Liver (tissue), 9 donors: Measurements from ENCODE around the gene ARHGEF16. TPM values are rescaled to one million over a fixed set of nuclear protein-coding genes. Genes with fewer than 3 reads are reported as not detected.

Experiments
- DNase-seq: peaks from one replicate; pipeline ENCODE4 v3.0.0-alpha.2; 2017; ENCODE audit warnings: low spot score
- H3K27ac ChIP-seq, 2 donors: one replicate each; pipeline ENCODE4 v1.7.0; 2013; ENCODE audit warnings: inconsistent platforms in 2 of 2, low read length in 2 of 2, control low read depth in 1 of 2, low read depth in 1 of 2, mild to moderate bottlenecking in 1 of 2
- H3K27me3 ChIP-seq, 4 donors: one replicate each; pipeline versions ENCODE4 v1.6.1 to v1.7.0; 2013; ENCODE audit warnings: low read length in 3 of 4, inconsistent platforms in 1 of 4, mild to moderate bottlenecking in 1 of 4, moderate library complexity in 1 of 4; ENCODE audit not compliant: control insufficient read depth in 4 of 4, insufficient read depth in 4 of 4
- H3K36me3 ChIP-seq, 4 donors: one replicate each; pipeline versions ENCODE4 v1.6.1 to v1.7.0; 2013; ENCODE audit warnings: low read length in 3 of 4, mild to moderate bottlenecking in 3 of 4, low read depth in 1 of 4, moderate library complexity in 1 of 4; ENCODE audit not compliant: control insufficient read depth in 4 of 4, insufficient read depth in 3 of 4
- H3K4me1 ChIP-seq, 4 donors: one replicate each; pipeline versions ENCODE4 v1.6.1 to v1.7.0; 2013; ENCODE audit warnings: low read length in 3 of 4, mild to moderate bottlenecking in 3 of 4, moderate library complexity in 1 of 4; ENCODE audit not compliant: control insufficient read depth in 4 of 4, insufficient read depth in 4 of 4
- H3K4me3 ChIP-seq, 3 donors: one replicate each; pipeline versions ENCODE4 v1.6.1 to v1.7.0; 2013; ENCODE audit warnings: low read length in 3 of 3, control low read depth in 1 of 3, low read depth in 1 of 3, mild to moderate bottlenecking in 1 of 3
- H3K9ac ChIP-seq, 2 donors: one replicate each; pipeline ENCODE4 v1.7.0; 2013; ENCODE audit warnings: low read length in 2 of 2, mild to moderate bottlenecking in 2 of 2, moderate library complexity in 2 of 2, control low read depth in 1 of 2, low read depth in 1 of 2
- H3K9me3 ChIP-seq, 4 donors: one replicate each; pipeline versions ENCODE4 v1.6.1 to v1.7.0; 2013; ENCODE audit warnings: low read length in 3 of 4; ENCODE audit not compliant: control insufficient read depth in 4 of 4
- EGR1 ChIP-seq, 2 donors: IDR thresholded peaks; 2 replicates each; pipeline ENCODE4 v1.6.1; 2016 to 2018; ENCODE audit warnings: antibody characterized with exemption in 2 of 2, low read depth in 2 of 2
- FOXA1 ChIP-seq: IDR thresholded peaks from 2 replicates; pipeline ENCODE4 v1.6.1; 2016; ENCODE audit warnings: antibody characterized with exemption
- FOXA2 ChIP-seq: IDR thresholded peaks from 2 replicates; pipeline ENCODE4 v1.6.1; 2016; ENCODE audit warnings: antibody characterized with exemption
- HNF4A ChIP-seq, 2 donors: conservative IDR thresholded peaks; 2 replicates each; pipeline ENCODE4 v1.6.1; 2016; ENCODE audit warnings: antibody characterized with exemption in 2 of 2, mild to moderate bottlenecking in 2 of 2
- HNF4G ChIP-seq: IDR thresholded peaks from 2 replicates; pipeline ENCODE4 v1.6.1; 2016; ENCODE audit warnings: antibody characterized with exemption
- JUND ChIP-seq, 2 donors: IDR thresholded peaks; 2 replicates each; pipeline ENCODE4 v1.6.1; 2016; ENCODE audit warnings: antibody characterized with exemption in 2 of 2
- NR2F2 ChIP-seq: IDR thresholded peaks from 2 replicates; pipeline ENCODE4 v1.6.1; 2016; ENCODE audit warnings: antibody characterized with exemption
- RAD21 ChIP-seq, 2 donors: IDR thresholded peaks; 2 replicates each; pipeline ENCODE4 v1.6.1; 2016; ENCODE audit warnings: antibody characterized with exemption in 2 of 2, mild to moderate bottlenecking in 2 of 2
- RXRA ChIP-seq, 2 donors: IDR thresholded peaks; 2 replicates each; pipeline ENCODE4 v1.6.1; 2017 to 2018; ENCODE audit warnings: antibody characterized with exemption in 2 of 2, mild to moderate bottlenecking in 1 of 2
- SP1 ChIP-seq: IDR thresholded peaks from 2 replicates; pipeline ENCODE4 v1.6.1; 2018; ENCODE audit warnings: antibody characterized with exemption, mild to moderate bottlenecking
- TAF1 ChIP-seq: conservative IDR thresholded peaks from 2 replicates; pipeline ENCODE4 v1.6.1; 2016; ENCODE audit warnings: antibody characterized with exemption, mild to moderate bottlenecking
- YY1 ChIP-seq: IDR thresholded peaks from 2 replicates; pipeline ENCODE4 v1.6.1; 2016; ENCODE audit warnings: antibody characterized with exemption, mild to moderate bottlenecking
- WGBS: extraction: QIAGEN DNeasy Blood & Tissue Kit; methylation state at CpG from one replicate; pipeline ENCODE4 v1.1.7; 2013; 5-methylcytosine and 5-hydroxymethylcytosine counted together
- polyA plus RNA-seq, 2 donors: library from polyadenylated mRNA; stranded (reverse) in 1 of 2; unstranded in 1 of 2; fragments of 200-250 nt in 1 of 2; fragments of >200 nt in 1 of 2; fragmentation: Nextera tagmentation in 1 of 2; extraction: Ambion mirVana in 1 of 2; gene quantifications; one replicate each; pipeline versions ENCODE4 v1.2.1 to v1.2.3, GENCODE V29; 2013 to 2015
- total RNA-seq, 2 donors: library from RNA; depleted of rRNA; stranded (reverse); fragments of >200 nt; gene quantifications; one replicate each; pipeline ENCODE4 v1.2.3, GENCODE V29; 2014
- TF ChIP-seq, protein P1 (sequence below): fragments of 150-350 bp; IDR thresholded peaks from 2 replicates; pipeline ENCODE4 v1.5.1; 2017; ENCODE audit warnings: improper control_type of control experiment, low read depth, low read length; ENCODE audit not compliant: missing input control
- TF ChIP-seq, protein P2 (sequence below): IDR thresholded peaks from 2 replicates; pipeline ENCODE4 v1.6.1; 2016; ENCODE audit warnings: antibody characterized with exemption, mild to moderate bottlenecking
- TF ChIP-seq, protein P3 (sequence below): IDR thresholded peaks from 2 replicates; pipeline ENCODE4 v1.6.1; 2016; ENCODE audit warnings: antibody characterized with exemption
- TF ChIP-seq, protein P4 (sequence below): IDR thresholded peaks from 2 replicates; pipeline ENCODE4 v1.6.1; 2016; ENCODE audit warnings: antibody characterized with exemption
- TF ChIP-seq, protein P5 (sequence below): IDR thresholded peaks from 2 replicates; pipeline ENCODE4 v1.6.1; 2016; ENCODE audit warnings: antibody characterized with exemption
- donor health status: healthy.
- donor health status: healthy.
- donor health status: healthy.
- donor health status: healthy.
- donor health status: healthy.

ARHGEF16 gene
- total and polyA plus RNA-seq, 4 donors = 0.65 to 5.6 (median 2.8) TPM

DNA sequence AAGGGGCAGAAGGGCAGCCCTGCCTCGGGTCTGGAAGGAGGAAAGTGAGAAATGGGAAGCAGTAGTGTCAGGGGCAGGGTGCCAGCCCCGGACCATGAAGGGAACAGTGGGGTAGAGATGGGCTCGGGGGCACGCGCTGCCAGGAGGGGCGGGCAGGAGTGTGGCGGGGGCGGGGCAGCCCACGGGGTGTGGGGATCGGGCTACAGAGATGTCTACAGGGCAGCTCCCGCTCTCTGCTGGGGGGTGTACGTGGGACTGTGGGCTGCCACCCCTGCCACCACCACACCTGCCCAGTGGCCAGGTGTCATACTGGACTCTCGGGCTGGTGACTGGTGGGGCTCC is 7.4 kb downstream of the ARHGEF16 start:
- H3K4me1 ChIP-seq = peaks cover 2 to 12% (median 6%) of the 10 kb centered on the region in 4 donors
- 90% methylated on average over 13 of the region's 13 CpGs for WGBS
- TF ChIP-seq, protein P1, sequence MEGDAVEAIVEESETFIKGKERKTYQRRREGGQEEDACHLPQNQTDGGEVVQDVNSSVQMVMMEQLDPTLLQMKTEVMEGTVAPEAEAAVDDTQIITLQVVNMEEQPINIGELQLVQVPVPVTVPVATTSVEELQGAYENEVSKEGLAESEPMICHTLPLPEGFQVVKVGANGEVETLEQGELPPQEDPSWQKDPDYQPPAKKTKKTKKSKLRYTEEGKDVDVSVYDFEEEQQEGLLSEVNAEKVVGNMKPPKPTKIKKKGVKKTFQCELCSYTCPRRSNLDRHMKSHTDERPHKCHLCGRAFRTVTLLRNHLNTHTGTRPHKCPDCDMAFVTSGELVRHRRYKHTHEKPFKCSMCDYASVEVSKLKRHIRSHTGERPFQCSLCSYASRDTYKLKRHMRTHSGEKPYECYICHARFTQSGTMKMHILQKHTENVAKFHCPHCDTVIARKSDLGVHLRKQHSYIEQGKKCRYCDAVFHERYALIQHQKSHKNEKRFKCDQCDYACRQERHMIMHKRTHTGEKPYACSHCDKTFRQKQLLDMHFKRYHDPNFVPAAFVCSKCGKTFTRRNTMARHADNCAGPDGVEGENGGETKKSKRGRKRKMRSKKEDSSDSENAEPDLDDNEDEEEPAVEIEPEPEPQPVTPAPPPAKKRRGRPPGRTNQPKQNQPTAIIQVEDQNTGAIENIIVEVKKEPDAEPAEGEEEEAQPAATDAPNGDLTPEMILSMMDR = no peak
- TF ChIP-seq RXRA (IDR thresholded peaks at IDR 0.05) = no peak
- TF ChIP-seq, protein P2, sequence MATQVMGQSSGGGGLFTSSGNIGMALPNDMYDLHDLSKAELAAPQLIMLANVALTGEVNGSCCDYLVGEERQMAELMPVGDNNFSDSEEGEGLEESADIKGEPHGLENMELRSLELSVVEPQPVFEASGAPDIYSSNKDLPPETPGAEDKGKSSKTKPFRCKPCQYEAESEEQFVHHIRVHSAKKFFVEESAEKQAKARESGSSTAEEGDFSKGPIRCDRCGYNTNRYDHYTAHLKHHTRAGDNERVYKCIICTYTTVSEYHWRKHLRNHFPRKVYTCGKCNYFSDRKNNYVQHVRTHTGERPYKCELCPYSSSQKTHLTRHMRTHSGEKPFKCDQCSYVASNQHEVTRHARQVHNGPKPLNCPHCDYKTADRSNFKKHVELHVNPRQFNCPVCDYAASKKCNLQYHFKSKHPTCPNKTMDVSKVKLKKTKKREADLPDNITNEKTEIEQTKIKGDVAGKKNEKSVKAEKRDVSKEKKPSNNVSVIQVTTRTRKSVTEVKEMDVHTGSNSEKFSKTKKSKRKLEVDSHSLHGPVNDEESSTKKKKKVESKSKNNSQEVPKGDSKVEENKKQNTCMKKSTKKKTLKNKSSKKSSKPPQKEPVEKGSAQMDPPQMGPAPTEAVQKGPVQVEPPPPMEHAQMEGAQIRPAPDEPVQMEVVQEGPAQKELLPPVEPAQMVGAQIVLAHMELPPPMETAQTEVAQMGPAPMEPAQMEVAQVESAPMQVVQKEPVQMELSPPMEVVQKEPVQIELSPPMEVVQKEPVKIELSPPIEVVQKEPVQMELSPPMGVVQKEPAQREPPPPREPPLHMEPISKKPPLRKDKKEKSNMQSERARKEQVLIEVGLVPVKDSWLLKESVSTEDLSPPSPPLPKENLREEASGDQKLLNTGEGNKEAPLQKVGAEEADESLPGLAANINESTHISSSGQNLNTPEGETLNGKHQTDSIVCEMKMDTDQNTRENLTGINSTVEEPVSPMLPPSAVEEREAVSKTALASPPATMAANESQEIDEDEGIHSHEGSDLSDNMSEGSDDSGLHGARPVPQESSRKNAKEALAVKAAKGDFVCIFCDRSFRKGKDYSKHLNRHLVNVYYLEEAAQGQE = no peak
- TF ChIP-seq FOXA2 = no peak
- TF ChIP-seq YY1 = no peak
- TF ChIP-seq EGR1 (IDR thresholded peaks at IDR 0.05; ENCODE audit: low read depth in 2 of 2) = no peak
- no peak for TF ChIP-seq TAF1
- TF ChIP-seq FOXA1 = no peak
- TF ChIP-seq JUND (IDR thresholded peaks at IDR 0.05) = no peak
- TF ChIP-seq NR2F2 = no peak
- no peak for TF ChIP-seq HNF4A (conservative IDR thresholded peaks at IDR 0.05)
- no peak for TF ChIP-seq HNF4G
- TF ChIP-seq, protein P3, sequence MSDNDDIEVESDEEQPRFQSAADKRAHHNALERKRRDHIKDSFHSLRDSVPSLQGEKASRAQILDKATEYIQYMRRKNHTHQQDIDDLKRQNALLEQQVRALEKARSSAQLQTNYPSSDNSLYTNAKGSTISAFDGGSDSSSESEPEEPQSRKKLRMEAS = no peak
- TF ChIP-seq SP1 = no peak
- H3K9me3 ChIP-seq = no peaks in the 10 kb centered on the region
- DNase-seq = no peak
- no peak overlapping the region for H3K27ac ChIP-seq
- no peaks in the 10 kb centered on the region for H3K27me3 ChIP-seq
- H3K9ac ChIP-seq = no peak overlapping the region
- H3K4me3 ChIP-seq = no peak overlapping the region
- no peaks in the 10 kb centered on the region for H3K36me3 ChIP-seq

DNA sequence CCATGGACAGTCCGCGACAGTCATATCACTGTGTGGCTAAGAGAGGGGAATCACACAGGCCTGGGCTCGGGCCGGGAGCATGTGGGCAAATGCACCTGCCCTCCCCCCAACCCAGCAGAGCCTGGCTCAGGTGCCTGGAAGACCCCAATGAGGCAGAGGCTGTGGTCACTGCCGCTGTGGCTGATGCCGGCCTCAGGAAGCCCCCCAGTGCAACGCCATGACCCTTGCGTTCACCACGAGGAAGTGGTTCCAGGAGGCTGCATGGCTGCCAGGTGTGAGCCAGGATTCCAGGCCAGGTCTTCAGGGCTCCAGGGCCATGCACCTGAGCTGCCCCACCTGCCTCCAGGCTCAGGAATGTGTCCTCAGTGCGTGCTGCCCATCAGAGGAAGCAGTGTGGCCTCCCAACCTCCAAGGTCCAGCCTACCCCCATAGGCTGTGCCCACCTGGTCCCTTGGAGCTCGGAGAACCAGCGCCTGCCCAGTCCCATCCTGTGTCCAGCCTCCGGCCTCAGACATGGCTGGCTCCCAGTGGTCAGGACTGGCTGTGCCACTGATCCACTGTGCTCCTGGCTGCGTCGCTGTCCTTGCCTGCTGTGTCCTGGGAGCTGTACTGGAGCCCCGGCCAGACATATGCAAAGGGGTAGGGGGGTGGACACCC is 8.0 kb downstream of the ARHGEF16 start:
- DNase-seq = no peak
- Histone ChIP-seq H3K36me3 (no peaks in the 10 kb centered on the region), H3K4me1 (peaks cover 2 to 12% (median 6%) of the 10 kb centered on the region in 4 donors), H3K4me3 (no peak overlapping the region), H3K27ac (no peak overlapping the region), H3K9ac (no peak overlapping the region), H3K27me3 (no peaks in the 10 kb centered on the region), H3K9me3 (no peaks in the 10 kb centered on the region)
- WGBS = 90% methylated on average over 16 of the region's 16 CpGs
- no peak for TF ChIP-seq HNF4A (conservative IDR thresholded peaks at IDR 0.05)
- TF ChIP-seq FOXA1 = no peak
- TF ChIP-seq, protein P1 = no peak
- TF ChIP-seq, protein P3 = no peak
- no peak for TF ChIP-seq RXRA (IDR thresholded peaks at IDR 0.05)
- TF ChIP-seq RAD21 (IDR thresholded peaks at IDR 0.05) = no peak
- TF ChIP-seq HNF4G = no peak
- no peak for TF ChIP-seq FOXA2
- TF ChIP-seq, protein P4, sequence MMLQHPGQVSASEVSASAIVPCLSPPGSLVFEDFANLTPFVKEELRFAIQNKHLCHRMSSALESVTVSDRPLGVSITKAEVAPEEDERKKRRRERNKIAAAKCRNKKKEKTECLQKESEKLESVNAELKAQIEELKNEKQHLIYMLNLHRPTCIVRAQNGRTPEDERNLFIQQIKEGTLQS = no peak
- TF ChIP-seq NR2F2 = no peak
- TF ChIP-seq, protein P5, sequence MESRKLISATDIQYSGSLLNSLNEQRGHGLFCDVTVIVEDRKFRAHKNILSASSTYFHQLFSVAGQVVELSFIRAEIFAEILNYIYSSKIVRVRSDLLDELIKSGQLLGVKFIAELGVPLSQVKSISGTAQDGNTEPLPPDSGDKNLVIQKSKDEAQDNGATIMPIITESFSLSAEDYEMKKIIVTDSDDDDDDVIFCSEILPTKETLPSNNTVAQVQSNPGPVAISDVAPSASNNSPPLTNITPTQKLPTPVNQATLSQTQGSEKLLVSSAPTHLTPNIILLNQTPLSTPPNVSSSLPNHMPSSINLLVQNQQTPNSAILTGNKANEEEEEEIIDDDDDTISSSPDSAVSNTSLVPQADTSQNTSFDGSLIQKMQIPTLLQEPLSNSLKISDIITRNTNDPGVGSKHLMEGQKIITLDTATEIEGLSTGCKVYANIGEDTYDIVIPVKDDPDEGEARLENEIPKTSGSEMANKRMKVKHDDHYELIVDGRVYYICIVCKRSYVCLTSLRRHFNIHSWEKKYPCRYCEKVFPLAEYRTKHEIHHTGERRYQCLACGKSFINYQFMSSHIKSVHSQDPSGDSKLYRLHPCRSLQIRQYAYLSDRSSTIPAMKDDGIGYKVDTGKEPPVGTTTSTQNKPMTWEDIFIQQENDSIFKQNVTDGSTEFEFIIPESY = no peak
- TF ChIP-seq, protein P2 = no peak
- no peak for TF ChIP-seq SP1
